Activated CD4-positive, alpha-beta T cell treated with anti-CD3 and anti-CD28 coated beads for 36 hours (primary cell): Measurements from ENCODE around the gene CPVL. TPM values are rescaled to one million over a fixed set of nuclear protein-coding genes. Genes with fewer than 3 reads are reported as not detected.
A peak's percentile ranks its signal among the peaks of the same experiment; 100 is the strongest.

ENCODE experiments used
- ATAC-seq: fragments of 200-7000 bp; cut with Tn5 transposase; one replicate; pipeline ENCODE4 v1.10.0; 2021; ENCODE audit warnings: mild to moderate bottlenecking, moderate library complexity
- CTCF ChIA-PET: fragments of 350-600 bp; sonication (Branson Sonifier 250); formaldehyde crosslinking; loops from one replicate; lab custom pipeline; 2021; ENCODE audit warnings: antibody characterized with exemption; lab: Charles Lee
- POLR2A ChIA-PET: fragments of 350-600 bp; sonication (Branson Sonifier 250); formaldehyde crosslinking; loops from one replicate; lab custom pipeline; 2021; ENCODE audit warnings: antibody characterized with exemption, inconsistent platforms; lab: Charles Lee
- DNase-seq: peaks from one replicate; pipeline ENCODE4 v3.0.0-alpha.2; 2020
- H3K27ac Mint-ChIP-seq: one replicate; pipeline ENCODE4 v1.8.0; 2021; ENCODE audit warnings: mixed read lengths
- H3K27me3 Mint-ChIP-seq: one replicate; pipeline ENCODE4 v1.8.0; 2021; ENCODE audit warnings: mixed read lengths
- H3K36me3 Mint-ChIP-seq: one replicate; pipeline ENCODE4 v1.8.0; 2021; ENCODE audit warnings: low read depth, mixed read lengths
- H3K4me1 Mint-ChIP-seq: one replicate; pipeline ENCODE4 v1.8.0; 2021; ENCODE audit warnings: mixed read lengths
- H3K4me3 Mint-ChIP-seq: one replicate; pipeline ENCODE4 v1.8.0; 2021; ENCODE audit warnings: mild to moderate bottlenecking, moderate library complexity, mixed read lengths
- H3K9me3 Mint-ChIP-seq: one replicate; pipeline ENCODE4 v1.8.0; 2021; ENCODE audit warnings: low read depth, mixed read lengths
- intact Hi-C, 2 experiments: fragments of 100-400 bp; cut with DNase I in 1 of 2; cut with micrococcal nuclease in 1 of 2; formaldehyde crosslinking; loops; one replicate each; pipeline versions ENCODE4 v1.14.2 to v1.15.1; 2022 to 2024; cut with DNase I, micrococcal nuclease
- total RNA-seq, 2 experiments: library from RNA; stranded (reverse); gene quantifications; one replicate each; pipeline ENCODE4 v1.2.3, GENCODE V29; 2021

The CPVL gene
- total RNA-seq, 2 experiments from 2014 or later: not detected

DNA sequence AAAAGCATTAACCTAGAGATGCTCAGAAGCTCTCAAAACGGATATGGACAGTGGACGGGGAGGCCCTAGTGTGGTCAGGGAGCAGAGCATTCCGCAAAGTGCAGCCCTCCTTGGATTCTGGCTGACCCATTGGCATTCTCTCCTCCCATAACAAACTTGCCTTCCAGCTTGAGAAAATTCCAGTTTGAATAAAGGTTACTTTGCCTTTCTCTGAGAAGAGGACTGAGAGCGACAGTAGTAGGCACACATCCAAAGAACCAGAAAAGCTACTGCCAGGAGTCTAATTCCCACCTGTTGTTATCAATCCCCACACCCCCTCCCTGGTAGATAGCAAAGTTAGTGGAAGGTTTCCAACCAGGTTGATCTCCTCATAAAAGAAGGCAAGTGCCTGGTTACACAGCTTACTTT, 103.5 kb downstream of the CPVL start:
- intact Hi-C loops: no loop called here
- no peak overlapping the region for H3K27ac Mint-ChIP-seq

DNA sequence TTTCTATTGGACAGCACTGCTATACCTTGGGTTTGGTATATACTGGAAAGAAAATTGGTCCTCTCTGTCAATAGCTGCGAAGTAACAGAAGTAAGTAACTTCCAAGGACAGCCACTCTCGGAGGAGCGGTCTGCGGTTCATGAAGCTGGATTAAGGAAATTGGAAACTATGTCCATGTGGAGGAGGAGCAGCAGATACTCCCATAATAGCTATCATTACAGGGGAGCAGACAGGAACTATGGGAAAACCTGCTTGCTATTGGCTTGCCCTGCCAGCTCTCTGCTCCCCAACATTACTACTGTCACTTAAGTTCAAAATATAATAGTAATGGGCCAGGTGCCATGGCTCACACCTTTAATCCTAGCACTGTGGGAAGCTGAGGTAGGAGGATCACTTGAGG, 104.3 kb downstream of the CPVL start:
- H3K27ac Mint-ChIP-seq: no peak overlapping the region
- DNase-seq: no peak
- H3K9me3 Mint-ChIP-seq: no peaks in the 10 kb centered on the region
- no peaks in the 10 kb centered on the region for H3K36me3 Mint-ChIP-seq
- H3K4me1 Mint-ChIP-seq: peaks cover 2% of the 10 kb centered on the region
- CTCF ChIA-PET: interaction anchor here (2.3 kb wide), 1 partner anchor 115 kb away, joined by 5 read pairs; no protein-coding TSS in a partner anchor
- no peak overlapping the region for H3K4me3 Mint-ChIP-seq
- H3K27me3 Mint-ChIP-seq: peaks cover 10% of the 10 kb centered on the region
- POLR2A ChIA-PET: no interaction called here
- intact Hi-C loops: no loop called here
- no peak for ATAC-seq

More for the DNA sequence above, 103.5 kb downstream of the CPVL start:
- Mint-ChIP-seq H3K4me1 (peaks cover 2% of the 10 kb centered on the region), H3K4me3 (no peak overlapping the region), H3K27me3 (peaks cover 12% of the 10 kb centered on the region), H3K9me3 (no peaks in the 10 kb centered on the region), H3K36me3 (no peaks in the 10 kb centered on the region)
- ChIA-PET CTCF (interaction anchor here (0.5 to 2.3 kb wide), 2 partner anchors 116 to 266 kb away, joined by 4 to 5 read pairs; no protein-coding TSS in a partner anchor), POLR2A (no interaction called here)
- ATAC-seq (no peak), DNase-seq (no peak)

- H3K4me1 Mint-ChIP-seq: peaks cover 15% of the 10 kb centered on the region
- ChIA-PET CTCF (interaction anchor here (2.3 kb wide), 1 partner anchor 114 kb away, joined by 5 read pairs; no protein-coding TSS in a partner anchor), POLR2A (no interaction called here)
- DNase-seq (no peak), ATAC-seq (no peak)
- intact Hi-C loops: no loop called here
- no peak overlapping the region for H3K4me3 Mint-ChIP-seq
- no peaks in the 10 kb centered on the region for H3K9me3 Mint-ChIP-seq
- H3K36me3 Mint-ChIP-seq: no peaks in the 10 kb centered on the region
- H3K27me3 Mint-ChIP-seq: peaks cover 8% of the 10 kb centered on the region
- no peak overlapping the region for H3K27ac Mint-ChIP-seq
Observed at GRCh38 chr7:29040579-29040925, 105.8 kb downstream of the CPVL start.

DNA sequence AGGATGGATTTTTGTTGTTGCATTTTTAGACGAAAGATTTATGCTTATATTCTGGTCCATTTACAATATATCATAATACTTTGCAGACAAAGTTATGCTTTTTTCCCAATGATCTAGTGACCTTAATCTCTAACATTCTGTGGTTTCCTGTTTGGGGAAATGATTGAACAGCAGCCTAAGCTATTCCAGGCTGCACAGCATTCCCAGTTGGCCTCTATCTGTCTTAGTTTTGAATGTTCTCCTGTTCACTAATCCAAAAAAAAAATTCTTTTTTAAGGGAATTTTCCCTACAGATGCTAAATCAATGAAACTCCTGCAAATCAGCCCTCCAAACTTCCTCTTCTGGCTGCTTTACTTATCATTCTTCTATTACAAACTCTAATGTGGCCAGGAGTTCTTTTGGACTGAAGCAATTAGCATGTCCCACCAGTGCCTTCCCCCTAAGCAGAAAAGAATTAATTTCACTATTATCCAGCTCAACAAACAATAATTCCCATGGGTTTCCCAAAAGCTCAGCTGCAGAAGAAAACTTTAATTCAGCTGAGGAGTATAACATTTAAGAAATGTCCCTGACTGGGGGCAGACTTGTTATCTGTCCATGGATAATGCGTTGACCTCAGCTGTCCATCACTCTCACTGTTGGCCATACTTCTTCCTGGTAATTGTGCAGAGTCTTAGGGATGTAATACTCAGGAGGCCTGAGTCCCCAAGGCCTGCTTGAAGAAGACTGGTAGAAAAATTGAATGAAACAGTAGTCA, 106.3 kb downstream of the CPVL start:
- intact Hi-C loops: no loop called here
- ChIA-PET CTCF (no interaction called here), POLR2A (no interaction called here)
- DNase-seq: no peak
- Mint-ChIP-seq H3K27ac (no peak overlapping the region), H3K4me1 (peaks cover 20% of the 10 kb centered on the region), H3K4me3 (no peak overlapping the region), H3K9me3 (no peaks in the 10 kb centered on the region), H3K27me3 (peaks cover 8% of the 10 kb centered on the region), H3K36me3 (no peaks in the 10 kb centered on the region)
- ATAC-seq: no peak

- DNase-seq: no peak
- intact Hi-C loops: no loop called here
- peaks cover 20% of the 10 kb centered on the region for H3K4me1 Mint-ChIP-seq
- POLR2A ChIA-PET: no interaction called here
- no peaks in the 10 kb centered on the region for H3K9me3 Mint-ChIP-seq
- H3K27ac Mint-ChIP-seq: no peak overlapping the region
- no peak for ATAC-seq
- CTCF ChIA-PET: no interaction called here
- H3K36me3 Mint-ChIP-seq: no peaks in the 10 kb centered on the region
- H3K4me3 Mint-ChIP-seq: no peak overlapping the region
- peaks cover 4% of the 10 kb centered on the region for H3K27me3 Mint-ChIP-seq
Observed at GRCh38 chr7:29038463-29038862, 107.9 kb downstream of the CPVL start.

DNA sequence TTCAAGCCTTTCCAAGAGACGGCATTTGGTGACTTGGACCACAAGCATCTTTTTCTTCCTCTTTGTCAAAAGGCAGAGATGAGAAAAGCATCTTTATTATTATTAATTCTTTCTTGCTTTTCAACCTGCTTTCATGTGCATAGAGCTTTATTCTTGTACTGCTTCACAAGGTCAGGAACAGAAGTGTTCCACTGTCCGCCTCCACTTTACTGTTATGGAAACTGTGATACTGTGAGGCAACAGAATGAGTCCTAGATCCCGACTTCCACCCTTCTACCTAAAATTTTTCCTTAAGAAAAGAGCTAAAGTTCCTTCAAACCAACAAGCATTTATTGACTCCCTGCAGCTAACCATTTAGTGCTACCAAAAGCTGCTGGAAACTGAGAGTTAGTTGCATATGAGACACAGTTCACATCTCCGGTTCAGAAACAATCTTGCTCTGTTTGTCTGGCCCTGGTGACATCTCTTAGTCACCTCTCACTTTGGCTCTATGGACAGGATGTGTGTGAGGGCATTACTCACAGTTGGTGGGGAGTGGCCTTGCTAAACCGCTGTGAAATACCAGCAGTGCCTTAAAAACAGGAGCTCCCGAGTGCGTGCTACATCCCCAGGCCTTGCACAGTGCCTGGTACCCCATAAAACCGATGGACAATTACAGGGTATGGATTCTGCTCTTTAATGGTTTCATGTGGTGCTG, 111.1 kb downstream of the CPVL start:
- peak; percentile 55 for DNase-seq
- H3K27me3 Mint-ChIP-seq: peaks cover 2% of the 10 kb centered on the region
- intact Hi-C loops: no loop called here
- H3K36me3 Mint-ChIP-seq: no peaks in the 10 kb centered on the region
- ChIA-PET CTCF (interaction anchor here (1.6 kb wide), 1 partner anchor 108 kb away, joined by 8 read pairs; no protein-coding TSS in a partner anchor), POLR2A (no interaction called here)
- no peak overlapping the region for H3K27ac Mint-ChIP-seq
- no peak overlapping the region for H3K4me3 Mint-ChIP-seq
- H3K9me3 Mint-ChIP-seq: no peaks in the 10 kb centered on the region
- ATAC-seq: peak; percentile 99
- H3K4me1 Mint-ChIP-seq: peaks cover 20% of the 10 kb centered on the region

- H3K27ac Mint-ChIP-seq: no peak overlapping the region
- no peak overlapping the region for H3K4me3 Mint-ChIP-seq
- H3K27me3 Mint-ChIP-seq: peaks cover 2% of the 10 kb centered on the region
- ATAC-seq (no peak), DNase-seq (no peak)
- no peaks in the 10 kb centered on the region for H3K36me3 Mint-ChIP-seq
- peaks cover 18% of the 10 kb centered on the region for H3K4me1 Mint-ChIP-seq
- ChIA-PET POLR2A (no interaction called here), CTCF (interaction anchor here (0.8 to 1.2 kb wide), 2 partner anchors 77 to 112 kb away, joined by 3 read pairs; no protein-coding TSS in a partner anchor)
- H3K9me3 Mint-ChIP-seq: peaks cover 2% of the 10 kb centered on the region
- intact Hi-C loops: no loop called here
Observed at GRCh38 chr7:29033584-29033983, 112.8 kb downstream of the CPVL start.

GRCh38 chr7:29032146-29032545, 114.2 kb downstream of the CPVL start:
- DNase-seq: no peak
- Mint-ChIP-seq H3K36me3 (no peaks in the 10 kb centered on the region), H3K9me3 (peaks cover 4% of the 10 kb centered on the region), H3K27me3 (peaks cover 4% of the 10 kb centered on the region), H3K27ac (no peak overlapping the region), H3K4me3 (no peak overlapping the region), H3K4me1 (peaks cover 18% of the 10 kb centered on the region)
- POLR2A ChIA-PET: no interaction called here
- no peak for ATAC-seq
- CTCF ChIA-PET: no interaction called here
- intact Hi-C loops: no loop called here

- ATAC-seq (no peak), DNase-seq (no peak)
- peaks cover 8% of the 10 kb centered on the region for H3K4me1 Mint-ChIP-seq
- no peak overlapping the region for H3K4me3 Mint-ChIP-seq
- intact Hi-C loops: no loop called here
- peaks cover 4% of the 10 kb centered on the region for H3K27me3 Mint-ChIP-seq
- CTCF ChIA-PET: interaction anchor here (0.8 kb wide), 1 partner anchor 584 kb away, joined by 3 read pairs; no protein-coding TSS in a partner anchor
- POLR2A ChIA-PET: no interaction called here
- H3K9me3 Mint-ChIP-seq: peaks cover 7% of the 10 kb centered on the region
- H3K36me3 Mint-ChIP-seq: no peaks in the 10 kb centered on the region
- no peak overlapping the region for H3K27ac Mint-ChIP-seq
Observed at GRCh38 chr7:29030781-29031275, 115.5 kb downstream of the CPVL start.

- Mint-ChIP-seq H3K27me3 (no peaks in the 10 kb centered on the region), H3K4me1 (no peaks in the 10 kb centered on the region), H3K9me3 (peaks cover 20% of the 10 kb centered on the region), H3K4me3 (no peak overlapping the region), H3K27ac (no peak overlapping the region), H3K36me3 (no peaks in the 10 kb centered on the region)
- ATAC-seq: no peak
- POLR2A ChIA-PET: no interaction called here
- CTCF ChIA-PET: no interaction called here
- intact Hi-C loops: no loop called here
- DNase-seq: no peak
Observed at GRCh38 chr7:29022291-29022988, 123.9 kb downstream of the CPVL start.

GRCh38 chr7:29019896-29020295, 126.4 kb downstream of the CPVL start:
- ATAC-seq (no peak), DNase-seq (no peak)
- Mint-ChIP-seq H3K9me3 (peaks cover 13% of the 10 kb centered on the region), H3K27ac (no peak overlapping the region), H3K4me3 (no peak overlapping the region), H3K36me3 (no peaks in the 10 kb centered on the region), H3K27me3 (peaks cover 2% of the 10 kb centered on the region), H3K4me1 (no peaks in the 10 kb centered on the region)
- POLR2A ChIA-PET: no interaction called here
- CTCF ChIA-PET: interaction anchor here (0.7 kb wide), 1 partner anchor 86 kb away, joined by 3 read pairs; no protein-coding TSS in a partner anchor
- intact Hi-C loops: no loop called here
